Measurements from ENCODE around the gene DNAJA2. TPM values are rescaled to one million over a fixed set of nuclear protein-coding genes. Genes with fewer than 3 reads are reported as not detected.

DNAJA2 gene
- total RNA-seq, 1 donor from 2014 or later, result 80.6 TPM

DNA sequence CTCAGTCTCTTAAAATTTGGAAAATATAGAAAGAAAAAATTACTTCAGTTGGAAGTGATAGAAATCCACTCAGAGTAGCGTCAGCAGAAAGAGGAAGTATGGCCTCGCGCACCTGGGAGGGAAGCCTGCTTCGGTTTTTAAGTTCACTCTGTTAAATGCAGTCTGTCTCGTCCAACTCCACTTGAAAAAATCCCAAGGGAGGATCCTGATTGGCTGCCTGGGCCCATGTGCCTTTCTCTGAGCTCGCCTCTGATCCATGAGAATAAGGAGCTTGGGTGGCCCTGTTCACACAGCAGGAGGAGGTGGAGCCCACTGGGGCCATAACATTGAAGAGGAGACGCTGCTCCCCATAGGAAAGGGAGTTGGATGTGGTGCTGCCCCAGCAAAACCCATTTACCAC is 40.7 kb downstream of the DNAJA2 start:
- no peak for DNase-seq (ENCODE audit: low spot score)
- intact Hi-C loops (cut with DNase I), result no loop called here

GRCh38 chr16:46930861-46931260 is 42.6 kb downstream of the DNAJA2 start:
- no peak for DNase-seq (ENCODE audit: low spot score)
- intact Hi-C loops (cut with DNase I), result no loop called here

- intact Hi-C loops (cut with DNase I), result no loop called here
- DNase-seq (ENCODE audit: low spot score), result peak; percentile 83
These were observed 43.8 kb downstream of the DNAJA2 start for GRCh38 chr16:46929378-46930332.

- intact Hi-C loops (cut with DNase I), result no loop called here
- DNase-seq (ENCODE audit: low spot score), result no peak
These were observed 44.7 kb downstream of the DNAJA2 start for GRCh38 chr16:46928811-46929210.

GRCh38 chr16:46927273-46927672 is 46.2 kb downstream of the DNAJA2 start:
- intact Hi-C loops (cut with DNase I), result no loop called here
- DNase-seq (ENCODE audit: low spot score), result no peak

DNA sequence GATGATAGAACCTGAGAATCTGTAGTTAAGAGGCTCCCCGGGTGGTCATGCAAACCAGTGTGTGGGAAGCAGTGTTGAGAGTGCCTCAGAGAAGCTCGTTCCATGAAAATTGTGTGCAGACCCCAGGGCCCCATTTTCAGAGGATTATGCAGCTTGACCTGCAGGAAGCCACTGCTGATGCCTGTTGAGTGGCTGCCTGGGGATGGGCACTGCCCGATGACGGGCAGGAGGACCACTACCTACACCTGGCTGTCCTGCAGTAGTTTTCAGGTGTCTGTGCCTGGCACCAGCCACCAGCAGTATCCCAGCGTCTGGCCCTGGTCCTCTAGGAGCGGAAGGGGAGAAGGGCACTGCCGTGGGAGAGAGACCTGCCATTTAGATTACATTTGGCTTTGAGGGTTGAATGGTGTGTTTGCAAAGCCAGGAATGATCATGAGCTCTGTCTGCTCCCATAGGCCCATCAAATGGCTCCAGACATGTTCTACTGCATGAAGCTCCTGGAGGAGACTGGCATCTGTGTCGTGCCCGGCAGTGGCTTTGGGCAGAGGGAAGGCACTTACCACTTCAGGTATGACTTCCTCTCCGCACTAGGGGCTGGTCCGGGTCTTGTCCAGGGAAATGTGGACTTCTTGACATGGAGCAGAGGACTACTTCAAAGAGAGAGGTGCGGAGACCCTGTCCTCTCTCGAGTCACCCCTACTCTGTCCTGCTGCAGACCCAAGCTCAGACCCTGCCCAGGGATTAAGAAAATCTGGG is 46.8 kb downstream of the DNAJA2 start:
- intact Hi-C loops (cut with DNase I), result no loop called here
- DNase-seq (ENCODE audit: low spot score), result no peak

DNA sequence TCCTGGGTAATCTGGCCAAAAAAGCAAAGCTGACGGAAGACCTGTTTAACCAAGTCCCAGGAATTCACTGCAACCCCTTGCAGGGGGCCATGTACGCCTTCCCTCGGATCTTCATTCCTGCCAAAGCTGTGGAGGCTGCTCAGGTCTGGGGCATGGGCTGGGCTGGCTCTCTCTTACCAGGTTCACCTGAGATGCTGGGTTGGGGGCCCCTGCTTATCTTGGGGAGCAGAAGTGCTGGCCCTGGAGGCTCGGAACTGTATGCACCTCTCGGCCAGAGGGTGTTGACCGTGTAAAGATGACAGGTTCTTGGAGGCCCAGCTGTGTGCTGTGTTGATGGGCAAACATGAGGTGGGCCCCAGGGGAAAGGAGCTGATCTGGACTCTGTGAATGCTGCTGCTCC is 49.1 kb downstream of the DNAJA2 start:
- intact Hi-C loops (cut with DNase I), result no loop called here
- no peak for DNase-seq (ENCODE audit: low spot score)

DNA sequence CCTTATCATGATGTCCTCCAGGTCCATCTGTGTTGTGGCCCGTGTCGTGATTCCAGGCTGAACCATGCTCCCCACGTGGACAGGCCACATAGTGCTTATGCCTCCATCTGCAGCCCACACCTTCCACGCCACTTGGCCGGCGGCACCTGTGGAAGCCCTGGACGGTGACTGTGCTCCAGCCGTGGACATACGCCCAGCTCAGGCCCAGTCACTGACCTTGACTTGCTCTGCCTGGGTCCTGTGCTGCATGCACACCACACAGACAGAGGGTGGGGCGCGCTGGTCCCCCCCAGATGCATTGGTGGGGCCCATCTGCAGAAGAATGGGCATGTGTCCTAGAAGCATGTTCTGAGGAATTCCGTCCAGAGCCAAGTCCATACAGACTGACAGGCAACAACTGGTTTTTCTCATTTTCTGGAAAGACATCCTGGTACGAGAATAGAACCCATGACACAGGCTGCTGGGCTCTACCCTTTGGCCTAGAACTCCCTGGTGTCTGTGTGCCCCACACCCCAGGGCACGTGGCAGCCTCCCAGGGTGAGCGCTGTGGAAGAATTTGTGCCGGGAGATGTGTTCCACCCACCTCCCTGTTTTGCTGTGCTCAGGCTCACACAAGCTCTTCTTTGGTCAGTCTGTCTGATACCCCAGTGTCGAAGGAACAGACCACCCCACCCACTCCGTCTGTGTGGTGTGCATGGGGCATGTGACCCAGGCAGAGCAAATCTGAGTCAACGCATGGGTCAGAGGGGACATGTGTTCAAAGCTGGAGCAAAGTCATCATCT is 49.8 kb downstream of the DNAJA2 start:
- intact Hi-C loops (cut with DNase I), result no loop called here
- no peak for DNase-seq (ENCODE audit: low spot score)

GRCh38 chr16:46922239-46922638 is 51.2 kb downstream of the DNAJA2 start:
- intact Hi-C loops (cut with DNase I), result no loop called here
- DNase-seq (ENCODE audit: low spot score), result no peak

GRCh38 chr16:46920402-46921068 is 52.9 kb downstream of the DNAJA2 start:
- intact Hi-C loops (cut with DNase I), result no loop called here
- DNase-seq (ENCODE audit: low spot score), result no peak

DNA sequence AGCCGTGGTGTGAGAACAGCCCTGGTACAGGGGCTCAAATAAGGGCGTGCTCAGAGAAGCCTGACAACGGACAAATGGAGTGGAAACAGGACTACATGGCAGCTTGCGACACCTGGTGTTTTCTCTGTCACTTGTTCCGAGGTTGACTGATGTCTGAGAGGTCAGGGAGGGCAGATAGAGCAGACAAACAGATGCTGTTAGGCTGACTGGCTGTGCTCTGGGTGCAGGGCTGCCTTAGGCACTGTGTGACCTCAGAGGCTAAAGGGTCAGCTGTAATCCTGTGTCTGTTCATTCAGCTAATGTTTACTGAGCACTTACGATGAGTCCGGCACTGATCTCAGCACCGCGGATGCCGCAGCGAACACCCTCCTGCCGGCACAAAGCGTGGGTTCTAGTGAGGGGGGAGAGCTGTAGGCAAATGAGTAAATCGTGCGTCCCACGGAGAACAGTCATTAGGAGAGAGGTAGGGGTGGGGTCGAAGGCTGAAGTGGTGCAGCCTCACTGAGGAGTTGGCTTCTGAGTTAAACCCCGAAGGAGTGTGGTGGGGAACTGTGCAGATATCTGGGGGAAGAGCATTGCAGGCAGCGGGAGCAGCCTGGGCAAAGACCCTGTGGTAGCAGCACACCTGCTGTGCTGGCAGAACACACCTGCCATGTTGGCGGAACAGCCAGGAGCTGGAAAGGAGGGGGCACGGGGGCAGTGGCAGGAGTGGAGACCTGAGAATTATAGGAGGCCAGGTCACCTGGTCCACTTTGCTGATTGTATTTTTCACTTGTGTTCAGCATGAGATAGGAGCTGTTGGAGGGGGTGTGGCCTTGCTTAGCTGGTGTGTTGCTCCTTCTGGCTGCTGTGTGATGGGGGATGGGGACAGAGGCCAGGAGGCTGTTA is 54.3 kb downstream of the DNAJA2 start:
- intact Hi-C loops (cut with DNase I), result no loop called here
- no peak for DNase-seq (ENCODE audit: low spot score)

DNA sequence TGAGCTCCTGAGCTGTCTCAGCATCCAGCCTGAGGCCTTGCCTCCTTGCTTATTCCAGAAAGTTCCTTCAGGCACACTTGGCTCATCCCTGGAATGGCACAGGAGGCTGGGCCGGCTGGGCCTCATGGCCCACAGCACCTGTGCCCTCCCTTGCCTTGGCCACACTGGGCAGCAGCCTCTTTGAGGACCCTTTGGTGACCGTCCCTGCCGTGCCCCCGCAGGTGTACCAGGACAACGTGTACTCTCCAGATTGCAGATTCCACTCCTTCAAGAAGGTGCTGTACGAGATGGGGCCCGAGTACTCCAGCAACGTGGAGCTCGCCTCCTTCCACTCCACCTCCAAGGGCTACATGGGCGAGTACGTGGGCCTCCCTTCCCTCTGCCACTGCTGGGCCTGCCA is 55.1 kb downstream of the DNAJA2 start:
- DNase-seq (ENCODE audit: low spot score), result no peak
- intact Hi-C loops (cut with DNase I), result no loop called here

GRCh38 chr16:46916980-46917379 is 56.5 kb downstream of the DNAJA2 start:
- intact Hi-C loops (cut with DNase I), result no loop called here

DNA sequence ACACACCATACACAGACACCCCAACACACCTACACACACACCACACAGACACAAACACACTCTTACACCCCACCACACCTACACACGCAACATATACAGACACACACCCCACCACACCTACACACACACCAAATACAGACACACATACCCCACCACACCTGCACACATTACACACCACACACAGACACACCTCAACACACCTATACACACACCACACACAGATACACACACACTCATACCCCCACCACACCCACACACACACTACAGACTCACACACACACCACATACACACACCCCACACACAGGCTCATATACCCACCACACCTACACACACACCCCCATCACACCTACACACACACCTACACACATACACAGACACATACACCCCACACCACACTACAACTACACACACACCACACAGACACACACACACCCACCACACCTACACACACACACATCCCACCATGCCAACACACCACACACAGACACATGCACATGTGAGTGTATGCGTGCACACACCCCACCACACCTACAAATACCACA is 57.9 kb downstream of the DNAJA2 start:
- intact Hi-C loops (cut with DNase I), result no loop called here
- no peak for DNase-seq (ENCODE audit: low spot score)

More at GRCh38 chr16:46916980-46917379, 56.5 kb downstream of the DNAJA2 start:
- DNase-seq (ENCODE audit: low spot score), result no peak

- intact Hi-C loops (cut with DNase I), result no loop called here
These were observed 58.8 kb downstream of the DNAJA2 start for GRCh38 chr16:46914556-46915201.

DNA sequence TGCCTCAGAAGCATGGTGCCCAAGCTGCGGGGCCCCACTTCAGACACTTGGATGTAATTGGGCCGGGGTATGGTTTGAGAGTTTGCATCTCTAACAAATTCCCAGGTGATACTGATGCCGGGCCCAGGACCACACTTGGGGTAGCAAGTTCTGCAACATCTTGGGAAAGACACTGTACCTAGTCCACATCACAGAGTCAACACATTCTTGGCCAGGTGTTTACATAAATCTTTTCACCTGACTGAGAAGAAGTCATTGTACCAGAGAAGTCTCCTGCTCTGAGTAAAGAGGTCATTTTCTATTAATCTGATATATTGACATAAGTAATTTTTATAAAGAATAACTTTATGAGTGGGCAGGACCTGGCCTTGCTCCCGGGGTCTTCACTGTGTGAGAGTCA is 61.8 kb downstream of the DNAJA2 start:
- DNase-seq (ENCODE audit: low spot score), result no peak
- intact Hi-C loops (cut with DNase I), result no loop called here

More at GRCh38 chr16:46914556-46915201, 58.8 kb downstream of the DNAJA2 start:
- no peak for DNase-seq (ENCODE audit: low spot score)

DNA sequence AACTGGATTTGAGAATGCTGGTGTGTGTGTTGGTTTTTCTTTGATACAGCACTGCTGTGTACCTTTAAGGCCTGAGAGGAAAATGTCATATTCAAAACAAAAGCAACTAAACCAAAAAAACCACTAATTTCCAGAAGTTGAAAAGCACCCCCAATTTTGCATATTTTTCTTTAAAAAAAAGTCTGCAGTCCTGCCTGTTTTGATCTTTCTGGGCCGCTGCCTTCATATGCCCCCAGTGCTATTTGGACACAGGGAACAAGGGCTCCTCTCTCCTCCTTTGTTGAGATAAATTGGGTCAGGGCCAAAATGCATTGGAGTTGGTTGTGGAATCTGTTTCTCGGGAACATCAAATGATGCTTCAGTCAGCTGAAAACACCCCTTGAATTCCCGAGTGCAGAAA is 62.4 kb downstream of the DNAJA2 start:
- intact Hi-C loops (cut with DNase I), result no loop called here
- no peak for DNase-seq (ENCODE audit: low spot score)

Measured in cardiac septum (tissue), 1 donor.